Testis (tissue), 2 donors: ENCODE data around the gene ABHD15.

Source experiments
- POLR2A ChIP-seq: fragments of 450-650 bp; IDR thresholded peaks from one replicate; pipeline ENCODE4 v1.6.1; 2017; ENCODE audit warnings: antibody characterized with exemption, mild to moderate bottlenecking, moderate library complexity
- TF ChIP-seq, protein P1 (sequence below), 3 experiments: fragments of 450-650 bp in 2 of 3; fragments of 200-600 bp in 1 of 3; sonication (generic) in 1 of 3; IDR thresholded peaks; one replicate each; pipeline ENCODE4 v1.5.1; 2016 to 2019; ENCODE audit warnings: antibody characterized with exemption in 3 of 3, mild to moderate bottlenecking in 2 of 3, moderate library complexity in 1 of 3

DNA sequence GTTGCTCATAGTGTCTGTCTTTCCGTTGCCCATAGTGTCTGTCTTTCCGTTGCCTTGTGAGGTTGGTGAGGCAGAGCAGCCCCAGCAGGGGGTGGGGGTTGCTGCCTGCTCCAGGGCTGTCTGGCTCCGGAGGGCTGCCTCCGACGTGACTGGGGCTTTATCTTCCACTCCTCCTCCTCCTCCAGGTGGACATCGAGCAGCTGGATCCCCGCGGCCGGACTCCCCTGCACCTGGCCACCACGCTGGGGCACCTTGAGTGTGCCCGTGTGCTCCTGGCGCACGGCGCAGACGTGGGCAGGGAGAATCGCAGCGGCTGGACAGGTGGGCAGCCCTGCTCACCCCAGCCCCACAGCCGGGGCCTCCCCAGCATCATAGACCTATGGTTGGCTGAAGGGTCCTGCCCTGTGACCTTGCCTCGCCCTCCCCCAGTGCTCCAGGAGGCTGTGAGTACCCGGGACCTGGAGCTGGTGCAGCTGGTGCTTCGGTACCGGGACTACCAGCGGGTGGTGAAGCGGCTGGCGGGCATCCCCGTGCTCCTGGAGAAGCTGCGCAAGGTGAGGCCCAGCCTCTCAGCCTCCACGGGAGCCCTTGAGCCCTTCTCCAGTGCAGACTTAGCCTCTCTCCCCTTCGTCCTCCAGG, 40.8 kb upstream of the ABHD15 start:
- TF ChIP-seq POLR2A: no peak
- TF ChIP-seq, protein P1, sequence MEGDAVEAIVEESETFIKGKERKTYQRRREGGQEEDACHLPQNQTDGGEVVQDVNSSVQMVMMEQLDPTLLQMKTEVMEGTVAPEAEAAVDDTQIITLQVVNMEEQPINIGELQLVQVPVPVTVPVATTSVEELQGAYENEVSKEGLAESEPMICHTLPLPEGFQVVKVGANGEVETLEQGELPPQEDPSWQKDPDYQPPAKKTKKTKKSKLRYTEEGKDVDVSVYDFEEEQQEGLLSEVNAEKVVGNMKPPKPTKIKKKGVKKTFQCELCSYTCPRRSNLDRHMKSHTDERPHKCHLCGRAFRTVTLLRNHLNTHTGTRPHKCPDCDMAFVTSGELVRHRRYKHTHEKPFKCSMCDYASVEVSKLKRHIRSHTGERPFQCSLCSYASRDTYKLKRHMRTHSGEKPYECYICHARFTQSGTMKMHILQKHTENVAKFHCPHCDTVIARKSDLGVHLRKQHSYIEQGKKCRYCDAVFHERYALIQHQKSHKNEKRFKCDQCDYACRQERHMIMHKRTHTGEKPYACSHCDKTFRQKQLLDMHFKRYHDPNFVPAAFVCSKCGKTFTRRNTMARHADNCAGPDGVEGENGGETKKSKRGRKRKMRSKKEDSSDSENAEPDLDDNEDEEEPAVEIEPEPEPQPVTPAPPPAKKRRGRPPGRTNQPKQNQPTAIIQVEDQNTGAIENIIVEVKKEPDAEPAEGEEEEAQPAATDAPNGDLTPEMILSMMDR (IDR thresholded peaks at IDR 0.05): no peak
